CD4-positive, CD25-positive, alpha-beta regulatory T cell (primary cell): ENCODE measurements around the gene QPCTL. TPM values are rescaled to one million over a fixed set of nuclear protein-coding genes. Genes with fewer than 3 reads are reported as not detected.
A peak's percentile ranks its signal among the peaks of the same experiment; 100 is the strongest.

ENCODE experiments used
- ATAC-seq, 2 donors: fragments of 150-1000 bp; cut with Tn5 transposase; one replicate each; pipeline ENCODE4 v1.10.0; 2021; ENCODE audit warnings: low read depth in 2 of 2, moderate number of reproducible peaks in 2 of 2, moderate library complexity in 1 of 2
- DNase-seq, 3 donors: peaks; one replicate each; pipeline versions ENCODE4 v3.0.0 to v3.0.0-alpha.2; 2012 to 2022; ENCODE audit warnings: mixed read lengths in 1 of 3
- H3K27ac ChIP-seq: one replicate; pipeline ENCODE4 v1.7.0; 2013; ENCODE audit warnings: mild to moderate bottlenecking, low read length; ENCODE audit not compliant: insufficient read depth, poor library complexity, severe bottlenecking
- H3K27me3 ChIP-seq: one replicate; pipeline ENCODE4 v1.7.0; 2013; ENCODE audit warnings: low read length; ENCODE audit not compliant: control insufficient read depth, insufficient read depth
- H3K36me3 ChIP-seq: one replicate; pipeline ENCODE4 v1.7.0; 2013; ENCODE audit warnings: mild to moderate bottlenecking, low read length, moderate library complexity; ENCODE audit not compliant: control insufficient read depth, insufficient read depth
- H3K4me1 ChIP-seq: 2 replicates; pipeline ENCODE4 v1.7.0; 2013; ENCODE audit warnings: mild to moderate bottlenecking, low read length; ENCODE audit not compliant: insufficient read depth, control insufficient read depth, poor library complexity, severe bottlenecking
- H3K4me3 ChIP-seq: one replicate; pipeline ENCODE4 v1.7.0; 2013; ENCODE audit warnings: low read depth, mild to moderate bottlenecking, low read length, moderate library complexity
- H3K9me3 ChIP-seq, 2 experiments: 1 replicate in 1 of 2; 2 replicates in 1 of 2; pipeline ENCODE4 v1.7.0; 2013; ENCODE audit warnings: low read length in 2 of 2, mild to moderate bottlenecking in 1 of 2, moderate library complexity in 1 of 2; ENCODE audit not compliant: control insufficient read depth in 2 of 2
- H3K27ac Mint-ChIP-seq, 3 donors: one replicate each; pipeline ENCODE4 v1.8.0; 2020 to 2022; ENCODE audit warnings: mild to moderate bottlenecking in 3 of 3, mixed read lengths in 3 of 3, moderate library complexity in 2 of 3
- H3K27me3 Mint-ChIP-seq: one replicate; pipeline ENCODE4 v1.8.0; 2022; ENCODE audit warnings: mild to moderate bottlenecking, mixed read lengths
- H3K36me3 Mint-ChIP-seq: one replicate; pipeline ENCODE4 v1.8.0; 2020; ENCODE audit warnings: mixed read lengths
- H3K4me1 Mint-ChIP-seq, 4 donors: one replicate each; pipeline ENCODE4 v1.8.0; 2020 to 2022; ENCODE audit warnings: mixed read lengths in 4 of 4, mild to moderate bottlenecking in 1 of 4
- H3K4me3 Mint-ChIP-seq, 4 donors: one replicate each; pipeline ENCODE4 v1.8.0; 2020 to 2022; ENCODE audit warnings: mild to moderate bottlenecking in 4 of 4, mixed read lengths in 4 of 4, moderate library complexity in 3 of 4
- H3K9me3 Mint-ChIP-seq, 7 donors: one replicate each; pipeline ENCODE4 v1.8.0; 2020 to 2022; ENCODE audit warnings: mixed read lengths in 7 of 7, mild to moderate bottlenecking in 3 of 7, moderate library complexity in 2 of 7
- polyA plus RNA-seq, 4 donors: library from polyadenylated mRNA; unstranded; fragments of 300-500 nt; fragmentation: Illumina TruSeq; gene quantifications; one replicate each; pipeline ENCODE4 v1.2.3, GENCODE V29; 2021
- total RNA-seq: library from RNA; stranded (reverse); gene quantifications from one replicate; pipeline ENCODE4 v1.2.3, GENCODE V29; 2022

QPCTL gene
- total and polyA plus RNA-seq, 5 donors from 2014 or later: 0.37 to 10.0 (median 0.62) TPM

- Mint-ChIP-seq H3K4me1 (peaks cover 0 to 10% (median 8%) of the 10 kb centered on the region in 4 donors), H3K27me3 (peaks cover 6% of the 10 kb centered on the region), H3K27ac (no peak overlapping the region), H3K4me3 (peak overlapping the region in 1 of 4 donors; percentile 70), H3K9me3 (no peaks in the 10 kb centered on the region), H3K36me3 (no peaks in the 10 kb centered on the region)
- Histone ChIP-seq H3K36me3 (no peaks in the 10 kb centered on the region), H3K27ac (no peak overlapping the region), H3K4me1 (peaks cover 8% of the 10 kb centered on the region), H3K9me3 (no peaks in the 10 kb centered on the region), H3K4me3 (no peak overlapping the region), H3K27me3 (no peaks in the 10 kb centered on the region)
- no peak for ATAC-seq
- DNase-seq: no peak
These were observed 41.7 kb upstream of the QPCTL start for GRCh38 chr19:45650722-45651121.

DNA sequence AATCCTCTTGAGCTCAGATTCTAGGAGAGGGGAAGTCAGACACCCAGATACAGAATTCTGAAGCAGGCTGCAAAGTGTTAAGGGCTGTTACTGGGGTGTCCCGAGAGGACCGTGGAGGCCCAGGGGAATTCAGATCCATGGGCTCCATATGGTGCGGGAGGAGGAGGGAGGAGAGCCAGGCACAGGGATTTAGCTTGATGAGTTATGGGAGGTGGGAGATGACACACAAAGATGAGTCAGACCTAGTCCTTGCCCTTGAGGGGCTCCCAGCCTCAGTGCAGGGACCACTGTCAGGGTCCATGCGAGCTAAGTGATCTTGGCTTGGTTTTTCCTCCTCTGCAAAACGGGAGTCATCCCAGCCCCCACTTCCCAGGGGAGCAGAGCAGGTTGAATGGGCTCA, 38.8 kb upstream of the QPCTL start:
- DNase-seq (no peak), ATAC-seq (no peak)
- H3K9me3 Mint-ChIP-seq: no peaks in the 10 kb centered on the region
- H3K27ac Mint-ChIP-seq: peak overlapping the region in 1 of 3 donors; percentile 52
- Histone ChIP-seq H3K27ac (no peak overlapping the region), H3K4me3 (no peak overlapping the region), H3K27me3 (no peaks in the 10 kb centered on the region), H3K4me1 (no peaks in the 10 kb centered on the region), H3K9me3 (no peaks in the 10 kb centered on the region), H3K36me3 (no peaks in the 10 kb centered on the region)
- H3K27me3 Mint-ChIP-seq: peaks cover 8% of the 10 kb centered on the region
- H3K4me3 Mint-ChIP-seq: no peak overlapping the region
- no peaks in the 10 kb centered on the region for H3K4me1 Mint-ChIP-seq
- H3K36me3 Mint-ChIP-seq: no peaks in the 10 kb centered on the region

DNA sequence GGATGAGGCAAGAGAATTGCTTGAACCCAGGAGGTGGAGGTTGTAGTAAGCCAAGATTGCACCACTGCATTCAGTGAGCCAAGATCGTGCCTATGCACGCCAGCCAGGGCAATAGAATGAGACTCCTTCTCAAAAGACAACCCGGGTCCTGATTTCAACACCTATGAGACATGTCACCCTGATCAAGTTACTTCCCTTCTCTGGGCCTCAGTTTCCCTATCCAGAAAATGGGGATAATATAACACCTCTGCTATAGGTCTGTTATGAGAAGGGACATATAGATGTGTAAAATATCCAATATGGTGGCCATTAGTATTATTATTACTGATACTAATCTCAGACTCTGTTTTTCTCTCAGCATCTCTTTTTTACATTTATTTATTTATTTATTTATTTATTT, 37.4 kb upstream of the QPCTL start:
- DNase-seq (no peak), ATAC-seq (no peak)
- no peak overlapping the region for H3K27ac Mint-ChIP-seq
- H3K4me3 Mint-ChIP-seq: no peak overlapping the region
- peaks cover 12% of the 10 kb centered on the region for H3K27me3 Mint-ChIP-seq
- Histone ChIP-seq H3K27ac (no peak overlapping the region), H3K4me1 (no peaks in the 10 kb centered on the region), H3K27me3 (no peaks in the 10 kb centered on the region), H3K9me3 (no peaks in the 10 kb centered on the region), H3K4me3 (no peak overlapping the region), H3K36me3 (no peaks in the 10 kb centered on the region)
- no peaks in the 10 kb centered on the region for H3K9me3 Mint-ChIP-seq
- H3K4me1 Mint-ChIP-seq: no peaks in the 10 kb centered on the region
- H3K36me3 Mint-ChIP-seq: no peaks in the 10 kb centered on the region

DNA sequence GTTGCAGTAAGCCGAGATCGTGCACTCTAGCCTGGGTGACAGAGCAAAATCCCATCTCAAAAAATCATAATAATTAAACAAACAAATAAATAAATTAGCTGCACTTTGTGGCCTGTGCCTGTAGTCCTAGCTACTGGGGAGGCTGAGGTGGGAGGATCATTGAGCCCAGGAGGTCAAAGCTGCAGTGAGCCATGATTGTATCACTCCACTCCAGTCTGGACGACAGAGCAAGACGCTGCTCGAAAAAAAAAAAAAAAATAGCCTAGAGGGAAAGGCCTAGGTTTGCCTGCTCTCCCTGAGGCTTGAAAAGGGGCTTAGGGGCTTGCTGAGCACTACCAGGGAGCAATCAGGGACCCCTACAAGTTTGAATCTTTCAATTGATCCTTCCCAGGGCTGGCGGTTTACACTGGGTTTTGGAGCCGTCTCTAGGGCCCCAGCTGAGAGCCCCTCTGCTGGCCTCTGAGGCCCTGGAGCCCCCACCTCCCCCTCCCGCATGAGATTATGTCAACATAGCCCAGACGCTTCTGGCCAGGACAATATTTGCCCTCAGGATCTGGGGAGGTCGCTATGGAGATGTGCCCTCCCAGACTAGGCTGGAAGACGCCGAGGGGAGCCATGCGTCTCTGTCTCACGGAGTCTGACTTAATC, 34.8 kb upstream of the QPCTL start:
- no peaks in the 10 kb centered on the region for H3K4me1 Mint-ChIP-seq
- H3K27ac ChIP-seq: no peak overlapping the region
- no peak overlapping the region for H3K4me3 Mint-ChIP-seq
- H3K4me3 ChIP-seq: no peak overlapping the region
- DNase-seq (no peak), ATAC-seq (no peak)
- H3K9me3 ChIP-seq: no peaks in the 10 kb centered on the region
- H3K27me3 Mint-ChIP-seq: peaks cover 7% of the 10 kb centered on the region
- H3K4me1 ChIP-seq: no peaks in the 10 kb centered on the region
- no peaks in the 10 kb centered on the region for H3K36me3 Mint-ChIP-seq
- H3K27ac Mint-ChIP-seq: no peak overlapping the region
- no peaks in the 10 kb centered on the region for H3K27me3 ChIP-seq
- H3K9me3 Mint-ChIP-seq: peaks cover 0 to 3% (median 0%) of the 10 kb centered on the region in 7 donors
- H3K36me3 ChIP-seq: no peaks in the 10 kb centered on the region

DNA sequence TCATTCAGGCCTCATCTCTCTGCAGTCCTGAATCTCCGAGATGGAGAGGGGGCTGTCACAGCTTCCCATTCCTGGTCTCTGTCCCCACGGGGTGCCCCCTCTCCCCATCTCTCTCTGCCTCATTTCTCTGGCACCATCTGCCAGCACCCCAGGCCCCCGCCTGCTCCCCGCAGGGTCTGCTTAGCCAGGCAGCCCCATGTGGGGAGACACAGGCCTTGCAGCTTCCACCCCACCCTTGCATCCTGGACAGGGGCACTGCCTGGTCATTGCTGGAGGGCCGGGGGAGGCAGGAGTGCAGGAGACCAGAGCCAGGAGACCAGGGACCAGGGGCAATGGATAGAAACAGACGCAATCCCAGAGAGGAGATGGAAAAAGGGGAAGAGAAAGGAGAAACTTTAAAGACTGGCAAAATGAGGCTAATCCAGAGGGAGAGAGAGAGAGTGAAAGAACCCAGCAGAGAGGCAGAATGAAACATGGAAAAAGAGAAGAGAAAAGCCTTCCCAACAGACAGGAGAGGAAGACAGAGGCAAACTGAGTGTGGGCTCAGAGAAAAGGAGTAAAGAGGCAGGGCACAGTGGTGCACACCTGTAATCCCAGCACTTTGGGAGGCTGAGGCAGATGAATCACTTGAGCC, 33.3 kb upstream of the QPCTL start:
- Histone ChIP-seq H3K36me3 (no peaks in the 10 kb centered on the region), H3K4me1 (no peaks in the 10 kb centered on the region), H3K27ac (no peak overlapping the region), H3K27me3 (no peaks in the 10 kb centered on the region), H3K4me3 (no peak overlapping the region), H3K9me3 (no peaks in the 10 kb centered on the region)
- Mint-ChIP-seq H3K27ac (peak overlapping the region in 1 of 3 donors; percentile 39), H3K36me3 (no peaks in the 10 kb centered on the region), H3K27me3 (peaks cover 7% of the 10 kb centered on the region), H3K4me1 (peaks cover 0 to 4% (median 1%) of the 10 kb centered on the region in 4 donors), H3K9me3 (peaks cover 0 to 3% (median 0%) of the 10 kb centered on the region in 7 donors), H3K4me3 (no peak overlapping the region)
- ATAC-seq: no peak
- DNase-seq: no peak

DNA sequence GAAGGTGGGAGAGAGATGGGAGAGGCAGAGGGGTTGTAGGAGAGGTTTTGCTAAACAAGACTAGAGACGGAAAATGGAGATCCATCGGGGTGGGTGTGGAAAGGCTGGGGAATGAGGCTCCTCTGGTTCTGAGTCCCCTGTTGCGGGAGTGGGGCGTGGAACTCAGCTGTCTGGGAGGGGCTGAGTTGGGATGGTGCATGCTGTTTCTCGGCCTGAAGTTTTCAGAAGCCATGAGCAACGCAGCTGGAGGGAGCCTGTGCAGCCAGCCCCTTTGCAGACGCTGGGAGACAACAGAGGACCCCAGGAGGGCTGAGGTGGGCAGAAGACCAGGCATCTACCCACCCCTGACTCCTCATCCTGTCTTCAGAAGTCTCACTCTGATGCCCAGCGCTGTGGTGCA, 31.8 kb upstream of the QPCTL start:
- no peak overlapping the region for H3K4me3 Mint-ChIP-seq
- no peaks in the 10 kb centered on the region for H3K27me3 ChIP-seq
- no peak overlapping the region for H3K27ac ChIP-seq
- peaks cover 0 to 3% (median 0%) of the 10 kb centered on the region in 7 donors for H3K9me3 Mint-ChIP-seq
- DNase-seq (no peak), ATAC-seq (no peak)
- no peaks in the 10 kb centered on the region for H3K36me3 ChIP-seq
- no peaks in the 10 kb centered on the region for H3K4me1 ChIP-seq
- no peak overlapping the region for H3K27ac Mint-ChIP-seq
- peaks cover 0 to 7% (median 4%) of the 10 kb centered on the region in 4 donors for H3K4me1 Mint-ChIP-seq
- H3K36me3 Mint-ChIP-seq: no peaks in the 10 kb centered on the region
- H3K9me3 ChIP-seq: no peaks in the 10 kb centered on the region
- no peak overlapping the region for H3K4me3 ChIP-seq
- peaks cover 7% of the 10 kb centered on the region for H3K27me3 Mint-ChIP-seq

- H3K4me1 Mint-ChIP-seq: peaks cover 7 to 21% (median 14%) of the 10 kb centered on the region in 4 donors
- peak overlapping the region in 1 of 4 donors; percentile 35 for H3K4me3 Mint-ChIP-seq
- no peak overlapping the region for H3K27ac Mint-ChIP-seq
- peaks cover 0 to 3% (median 0%) of the 10 kb centered on the region in 7 donors for H3K9me3 Mint-ChIP-seq
- DNase-seq (peak in 1 of 3 donors; percentile 31), ATAC-seq (no peak)
- Histone ChIP-seq H3K27ac (no peak overlapping the region), H3K9me3 (no peaks in the 10 kb centered on the region), H3K4me1 (peaks cover 9% of the 10 kb centered on the region), H3K4me3 (no peak overlapping the region), H3K27me3 (no peaks in the 10 kb centered on the region), H3K36me3 (no peaks in the 10 kb centered on the region)
- no peaks in the 10 kb centered on the region for H3K36me3 Mint-ChIP-seq
- H3K27me3 Mint-ChIP-seq: peaks cover 9% of the 10 kb centered on the region
These were observed 28.7 kb upstream of the QPCTL start for GRCh38 chr19:45663800-45664199.

DNA sequence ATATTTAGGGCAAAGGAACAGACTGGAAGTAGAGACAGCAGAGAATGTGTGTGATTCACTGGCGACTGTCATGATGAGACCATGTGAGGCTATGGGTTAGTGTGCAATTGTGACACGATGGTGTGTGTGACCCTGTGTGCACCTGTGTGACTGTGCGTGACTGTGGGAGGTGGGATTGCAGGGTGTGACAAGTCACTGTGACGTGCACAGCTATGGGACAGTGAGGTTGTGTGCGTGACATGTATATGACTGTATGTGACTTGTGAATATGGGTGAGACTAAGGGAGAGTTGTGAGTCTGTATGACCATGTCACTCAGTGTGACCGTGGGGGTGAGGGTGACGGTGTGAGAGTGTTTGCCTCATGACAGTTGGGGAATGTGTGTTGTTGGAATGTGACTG, 27.9 kb upstream of the QPCTL start:
- Mint-ChIP-seq H3K9me3 (peaks cover 0 to 3% (median 0%) of the 10 kb centered on the region in 7 donors), H3K4me3 (peak overlapping the region in 1 of 4 donors; percentile 10)

More for the DNA sequence above, 27.9 kb upstream of the QPCTL start:
- DNase-seq: no peak
- Histone ChIP-seq H3K9me3 (no peaks in the 10 kb centered on the region), H3K27me3 (no peaks in the 10 kb centered on the region), H3K36me3 (no peaks in the 10 kb centered on the region), H3K4me1 (peaks cover 17% of the 10 kb centered on the region), H3K27ac (no peak overlapping the region), H3K4me3 (no peak overlapping the region)
- Mint-ChIP-seq H3K27ac (peak overlapping the region in 1 of 3 donors; percentile 0), H3K27me3 (peaks cover 7% of the 10 kb centered on the region), H3K4me1 (peaks cover 7 to 29% (median 17%) of the 10 kb centered on the region in 4 donors), H3K36me3 (no peaks in the 10 kb centered on the region)
- ATAC-seq: no peak
